ENCODE data around the gene TP53RK.

Gene TP53RK

GRCh38 chr20:46666306-46666705 lies 22.9 kb downstream of the TP53RK start:
- no peak for DNase-seq (ENCODE audit: low read depth in 4 of 4, low spot score in 1 of 4)

DNA sequence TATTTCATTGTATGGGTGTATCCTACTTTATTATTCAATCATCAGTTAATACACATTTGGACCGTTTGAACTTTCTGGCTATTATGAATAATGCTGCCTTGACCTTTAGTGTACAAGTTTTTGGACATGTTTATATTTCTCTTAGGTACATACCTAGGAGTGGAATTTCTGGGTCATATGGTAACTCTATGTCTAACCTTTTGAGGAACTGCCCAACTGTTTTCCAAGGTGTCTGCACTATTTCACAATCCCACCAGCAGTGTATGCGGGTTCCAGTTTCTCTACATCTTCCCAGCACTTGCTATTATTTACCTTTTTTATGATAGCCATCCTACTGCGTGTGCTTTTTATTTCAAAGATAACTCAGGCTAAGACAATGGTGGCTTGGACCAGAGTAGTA lies 23.6 kb downstream of the TP53RK start:
- DNase-seq (ENCODE audit: low read depth in 4 of 4, low spot score in 1 of 4), result no peak

DNA sequence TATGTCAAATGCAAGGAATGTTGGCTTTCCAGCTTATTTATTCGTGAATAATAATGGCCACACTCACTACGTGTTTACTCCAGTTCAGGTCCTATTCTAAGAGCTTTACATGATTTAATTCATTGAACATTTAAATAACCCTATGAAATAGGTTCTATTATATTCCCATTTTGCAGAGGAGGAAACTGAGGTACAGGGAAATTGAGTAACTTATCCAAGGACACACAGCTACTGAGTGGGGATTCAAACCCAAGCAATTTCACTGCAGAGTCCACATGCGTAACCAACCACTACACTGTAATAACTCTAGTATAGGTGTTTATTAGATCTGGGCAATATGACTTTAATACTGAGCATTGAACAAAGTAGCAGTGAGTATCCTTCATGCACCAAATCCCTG lies 25.7 kb downstream of the TP53RK start:
- DNase-seq (ENCODE audit: low read depth in 4 of 4, low spot score in 1 of 4), result no peak

DNA sequence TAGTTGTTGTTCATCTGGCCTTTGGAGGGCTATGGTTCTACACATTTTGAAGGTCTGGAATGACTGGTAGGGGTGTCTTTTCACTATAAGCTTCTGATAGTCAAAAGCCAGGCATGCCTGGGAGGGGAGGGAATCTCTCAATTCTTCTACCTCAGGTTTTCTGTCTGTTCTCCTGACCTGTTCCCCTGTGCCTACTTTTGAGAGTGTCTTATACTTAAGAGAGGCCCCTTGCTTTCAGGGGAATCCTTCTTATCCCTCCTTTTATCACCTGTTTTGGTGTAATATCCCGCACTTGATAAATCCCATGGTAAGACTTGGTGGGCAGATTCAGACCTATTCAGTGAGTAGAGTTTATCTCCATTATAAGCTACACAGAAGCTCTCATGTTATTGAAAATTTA lies 27.6 kb downstream of the TP53RK start:
- no peak for DNase-seq (ENCODE audit: low read depth in 4 of 4, low spot score in 1 of 4)

GRCh38 chr20:46660487-46660886 lies 28.8 kb downstream of the TP53RK start:
- no peak for DNase-seq (ENCODE audit: low read depth in 4 of 4, low spot score in 1 of 4)

DNA sequence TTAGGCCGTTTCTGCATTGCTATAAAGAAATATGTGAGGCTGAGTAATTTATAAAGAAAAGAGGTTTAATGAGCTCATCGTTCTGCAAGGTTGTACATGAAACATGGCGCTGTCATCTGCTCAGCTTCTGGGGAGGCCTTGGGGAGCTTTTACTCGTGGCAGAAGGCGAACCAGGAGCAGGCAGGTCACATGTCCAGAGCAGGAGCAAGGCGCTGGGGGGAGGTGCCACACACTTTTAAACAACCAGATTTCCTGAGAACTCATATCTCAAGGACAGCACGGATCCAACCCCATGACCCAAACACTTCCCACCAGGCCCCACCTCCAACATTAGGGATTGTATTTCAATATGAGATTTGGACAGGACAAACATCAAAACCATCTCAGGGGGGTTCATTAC lies 31.6 kb downstream of the TP53RK start:
- no peak for DNase-seq (ENCODE audit: low read depth in 4 of 4, low spot score in 1 of 4)

GRCh38 chr20:46657137-46657536 lies 32.1 kb downstream of the TP53RK start:
- no peak for DNase-seq (ENCODE audit: low read depth in 4 of 4, low spot score in 1 of 4)

GRCh38 chr20:46652699-46653098 lies 36.5 kb downstream of the TP53RK start:
- DNase-seq (ENCODE audit: low read depth in 4 of 4, low spot score in 1 of 4), result no peak

DNA sequence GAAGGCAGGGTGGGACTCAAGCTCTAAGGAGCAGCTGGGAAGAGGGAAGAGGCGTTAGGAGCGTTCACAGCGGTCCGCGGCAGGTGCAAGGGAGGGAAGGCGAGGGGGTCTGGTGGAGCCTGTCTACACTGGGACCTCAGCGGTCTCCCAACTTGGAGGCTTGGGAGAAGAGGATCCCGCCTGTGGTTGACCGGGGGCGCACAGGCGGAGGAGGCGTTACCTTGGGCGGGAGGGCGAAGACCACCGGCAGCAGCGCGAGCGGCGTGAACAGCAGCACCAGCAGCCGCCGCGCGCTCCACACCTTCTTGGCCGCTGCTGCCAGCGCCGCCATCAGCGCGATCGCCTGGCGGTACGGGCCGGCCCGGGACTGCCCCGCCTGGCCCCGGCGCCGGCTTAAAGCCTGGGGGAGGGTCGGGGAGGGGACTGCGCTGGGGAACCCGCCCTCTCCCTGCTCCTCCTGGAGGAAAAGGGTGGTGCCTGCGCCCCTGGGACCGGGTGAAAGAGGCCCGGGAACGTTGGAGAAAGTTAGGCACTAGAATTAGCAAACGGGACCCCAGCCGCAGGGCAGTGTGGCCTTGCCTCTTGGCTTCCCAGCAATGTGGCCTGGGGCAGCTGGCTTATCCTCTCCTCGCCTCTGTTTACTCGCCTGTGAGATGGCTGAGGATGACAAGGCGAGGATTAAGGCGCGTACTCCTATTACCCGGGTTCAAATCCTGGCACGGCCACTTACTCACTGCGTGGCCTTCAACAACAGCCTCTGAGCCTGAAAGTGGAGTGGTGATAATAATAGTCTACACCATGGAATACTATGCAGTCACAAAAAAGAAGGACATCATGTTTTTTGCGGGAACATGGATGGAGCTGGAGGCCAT lies 37.9 kb downstream of the TP53RK start, which contains the start of gene SLC13A3:
TSS of gene SLC13A3 (minus strand) at position 369 of the 872 bp plus-strand sequence. CDS start at position 331, 38 bp downstream.
- DNase-seq (ENCODE audit: low read depth in 4 of 4, low spot score in 1 of 4), result no peak

DNA sequence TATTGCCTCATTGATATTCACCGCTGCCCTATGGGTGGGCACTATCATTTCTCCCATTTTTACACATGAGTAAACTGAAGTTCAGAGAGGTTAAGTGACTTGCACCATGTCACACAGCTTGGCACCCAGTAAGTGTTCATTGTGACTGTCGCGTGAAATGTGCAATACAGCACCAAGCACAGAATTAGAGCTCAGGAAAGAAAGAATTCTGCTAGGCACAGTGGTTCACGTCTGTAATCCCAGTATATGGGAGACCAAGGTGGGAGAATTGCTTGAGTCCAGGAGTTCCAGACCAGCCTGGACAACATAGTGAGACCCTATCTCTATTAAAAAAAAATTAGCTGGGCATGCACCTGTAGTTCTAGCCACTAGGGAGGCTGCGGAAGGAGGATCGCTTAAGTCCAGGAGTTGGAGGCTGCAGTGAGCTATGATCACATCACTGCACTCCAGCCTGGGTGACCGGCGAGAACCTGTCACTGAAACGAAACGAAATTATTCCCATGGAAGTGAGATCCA lies 38.6 kb downstream of the TP53RK start:
- no peak for DNase-seq (ENCODE audit: low read depth in 4 of 4, low spot score in 1 of 4)

DNA sequence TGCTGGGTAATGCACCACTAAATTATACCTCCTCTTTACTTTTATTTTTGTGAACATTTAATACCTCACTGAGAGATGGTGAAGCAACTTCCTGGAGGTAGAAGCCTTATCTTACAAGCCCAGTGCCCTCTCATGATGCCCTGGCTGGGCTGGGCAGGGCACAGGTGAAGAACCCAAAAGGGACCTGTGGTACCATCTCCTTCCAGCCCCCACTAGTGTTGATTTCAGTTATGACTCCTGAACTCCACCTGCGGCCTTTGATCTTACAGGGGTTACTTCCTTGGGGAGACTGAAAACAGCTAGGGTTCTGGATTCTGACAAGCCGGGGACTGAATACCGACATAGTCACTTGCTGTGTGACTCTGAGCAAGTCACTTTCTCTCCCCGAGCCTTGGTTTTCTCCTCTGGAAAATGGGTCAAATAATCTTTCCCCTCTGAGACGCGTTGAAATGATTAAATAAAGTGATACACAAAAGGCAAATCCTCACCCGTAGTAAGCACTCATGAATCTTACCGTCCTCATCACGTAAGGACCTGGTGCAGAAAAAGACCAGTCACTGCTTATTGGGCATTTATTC lies 39.2 kb downstream of the TP53RK start:
- no peak for DNase-seq (ENCODE audit: low read depth in 4 of 4, low spot score in 1 of 4)

- no peak for DNase-seq (ENCODE audit: low read depth in 4 of 4, low spot score in 1 of 4)
These were observed 39.6 kb downstream of the TP53RK start for GRCh38 chr20:46649650-46649949.

DNA sequence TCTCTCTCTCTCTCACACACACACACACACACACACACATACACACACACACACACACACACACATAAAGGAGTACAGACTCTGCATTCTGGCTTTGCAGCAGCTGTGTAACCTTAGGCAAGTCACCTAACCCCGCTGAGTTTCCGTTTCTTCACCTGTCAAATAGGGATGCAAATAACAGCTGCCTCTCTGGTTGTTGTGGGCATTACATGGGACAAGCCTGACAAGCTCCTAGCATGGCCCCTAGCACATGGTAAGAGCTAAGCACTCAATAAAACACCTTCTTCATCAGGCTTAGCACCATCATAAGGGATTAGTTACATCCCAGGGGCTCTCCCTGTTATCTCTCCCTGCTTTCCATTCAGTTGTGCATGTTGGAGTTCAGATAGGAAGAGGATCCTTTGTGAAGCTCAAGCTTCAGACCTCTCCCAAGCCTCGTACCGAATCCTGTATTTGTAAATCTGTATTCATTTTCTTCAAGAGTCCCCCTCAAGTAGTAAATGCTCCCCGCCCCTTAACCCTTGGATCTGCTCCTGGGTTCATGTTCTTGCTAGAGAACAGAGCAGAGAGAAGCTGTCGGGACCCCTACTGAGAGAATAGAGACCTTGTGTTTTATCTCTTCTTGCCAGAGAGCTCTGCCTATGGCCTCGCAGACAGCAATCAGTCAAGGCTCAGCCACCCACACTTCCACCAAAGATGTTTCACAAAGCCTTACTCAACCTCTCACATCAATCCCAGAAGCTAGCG lies 40.2 kb downstream of the TP53RK start:
- DNase-seq (ENCODE audit: low read depth in 4 of 4, low spot score in 1 of 4), result no peak

GRCh38 chr20:46647469-46647868 lies 41.8 kb downstream of the TP53RK start:
- no peak for DNase-seq (ENCODE audit: low read depth in 4 of 4, low spot score in 1 of 4)

GRCh38 chr20:46646659-46647380 lies 42.4 kb downstream of the TP53RK start:
- no peak for DNase-seq (ENCODE audit: low read depth in 4 of 4, low spot score in 1 of 4)

DNA sequence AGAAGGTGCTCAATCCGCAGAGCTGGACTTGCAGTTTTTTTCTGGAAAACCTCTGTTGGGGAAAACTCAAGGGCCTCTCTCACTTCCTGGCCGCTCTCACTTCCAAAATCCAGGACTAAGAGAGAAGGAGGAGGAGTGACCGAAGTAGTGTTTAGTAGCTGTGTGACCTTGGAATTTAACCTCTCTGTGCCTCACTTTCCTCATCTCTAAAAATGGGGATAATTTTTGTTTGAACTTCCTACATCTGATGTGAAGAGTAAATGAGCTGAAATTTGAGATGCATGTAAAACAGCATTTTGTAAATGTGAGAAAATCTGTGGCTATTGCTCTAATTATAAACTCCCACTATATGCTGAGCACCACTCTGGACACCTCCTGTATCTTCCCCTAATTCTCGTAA lies 43.1 kb downstream of the TP53RK start:
- no peak for DNase-seq (ENCODE audit: low read depth in 4 of 4, low spot score in 1 of 4)

DNA sequence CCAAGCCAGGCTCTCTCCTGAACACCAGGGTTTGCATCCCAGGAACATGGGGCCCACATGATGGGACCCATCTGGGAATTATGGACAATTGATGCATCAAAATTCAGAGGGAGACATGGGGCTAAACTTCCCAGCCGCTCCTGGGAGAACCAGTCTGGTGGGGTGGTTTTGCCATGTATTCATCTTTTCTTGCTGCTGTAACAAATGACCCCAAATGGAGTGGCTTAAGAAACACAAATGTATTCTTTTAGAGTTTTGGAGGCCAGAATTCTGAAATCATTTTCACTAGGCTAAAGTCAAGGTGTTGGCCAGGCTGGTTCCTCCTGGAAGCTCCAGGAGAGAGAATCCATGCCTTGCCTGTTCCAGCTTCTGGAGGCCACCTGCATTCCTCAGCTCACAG lies 44.5 kb downstream of the TP53RK start:
- DNase-seq (ENCODE audit: low read depth in 4 of 4, low spot score in 1 of 4), result no peak

- DNase-seq (ENCODE audit: low read depth in 4 of 4, low spot score in 1 of 4), result no peak
These were observed 45.1 kb downstream of the TP53RK start for GRCh38 chr20:46644160-46644559.

DNA sequence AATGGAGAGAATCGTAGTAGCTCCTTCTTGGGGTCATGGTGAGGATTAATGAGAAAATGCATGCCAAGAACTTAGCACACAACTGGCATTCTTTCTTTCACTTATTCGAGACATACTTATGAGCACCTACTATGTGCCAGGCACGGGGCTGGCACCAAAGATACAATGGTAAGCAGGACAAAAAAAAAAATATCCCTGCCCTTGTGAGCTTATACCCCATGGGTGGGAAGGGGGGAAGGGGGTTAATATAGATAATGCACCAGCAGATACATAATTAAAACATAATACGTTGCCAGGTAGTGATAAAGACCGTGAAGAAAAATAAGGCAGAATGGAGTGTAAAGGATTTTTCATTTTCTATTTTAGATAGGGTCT lies 46.3 kb downstream of the TP53RK start:
- no peak for DNase-seq (ENCODE audit: low read depth in 4 of 4, low spot score in 1 of 4)

DNA sequence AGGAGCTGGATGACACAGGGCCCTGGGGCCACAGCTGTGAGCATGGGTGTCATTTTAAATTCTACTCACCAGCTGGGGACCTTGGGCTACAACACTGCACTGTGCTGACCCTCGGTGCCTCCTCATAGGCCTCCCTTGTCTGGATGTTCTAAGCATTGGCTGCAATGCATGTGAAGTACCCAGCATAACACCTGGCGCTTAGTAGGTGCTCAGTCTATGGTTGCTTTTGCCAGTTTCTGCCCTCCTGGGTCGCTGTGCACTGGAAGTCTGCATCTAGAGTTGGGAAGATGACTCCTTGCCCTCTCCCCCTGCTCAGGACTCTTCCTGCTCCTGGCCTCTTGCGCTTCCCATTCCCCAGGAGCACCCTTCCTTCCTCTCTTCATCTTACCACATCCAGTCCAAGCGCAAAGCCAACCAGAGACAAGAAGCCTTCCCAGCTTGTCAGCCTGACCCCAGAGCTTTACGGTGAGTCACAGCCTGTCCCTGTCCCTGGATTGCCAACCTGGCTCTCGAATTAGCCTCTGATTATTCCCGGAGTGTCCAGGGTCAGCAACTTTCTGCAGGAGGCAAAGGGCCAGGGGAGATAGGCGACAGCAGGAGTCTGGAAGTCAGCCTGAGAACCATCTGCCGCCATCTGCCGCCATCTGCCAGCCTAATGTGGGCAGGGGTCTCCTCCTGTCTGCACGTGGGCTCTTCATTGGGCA lies 46.8 kb downstream of the TP53RK start:
- no peak for DNase-seq (ENCODE audit: low read depth in 4 of 4, low spot score in 1 of 4)

GRCh38 chr20:46641424-46641823 lies 47.8 kb downstream of the TP53RK start:
- DNase-seq (ENCODE audit: low read depth in 4 of 4, low spot score in 1 of 4), result no peak

Measured in stimulated activated CD4-positive, alpha-beta T cell treated with anti-CD3 and anti-CD28 coated beads, Interleukin-1b, Interleukin-23, amount 100 ng/mL, for 24 hours (primary cell).